NCI-H82 treated with DMSO at 0.1 percent for 48 hours (cell line): ENCODE measurements around the gene PLD5.
"Not testable (repeated sequence)": the region's sequence is repeated elsewhere in the genome, so short reads cannot be mapped to it uniquely, and the experiment has no call there.

Source experiments
- DNase-seq: peaks from one replicate; lab custom pipeline; 2025; ENCODE audit not compliant: unreplicated experiment; lab: John Stamatoyannopoulos, UW

PLD5 gene

GRCh38 chr1:242282758-242283485, 241.6 kb downstream of the PLD5 start:
- DNase-seq, result not testable (repeated sequence)

DNA sequence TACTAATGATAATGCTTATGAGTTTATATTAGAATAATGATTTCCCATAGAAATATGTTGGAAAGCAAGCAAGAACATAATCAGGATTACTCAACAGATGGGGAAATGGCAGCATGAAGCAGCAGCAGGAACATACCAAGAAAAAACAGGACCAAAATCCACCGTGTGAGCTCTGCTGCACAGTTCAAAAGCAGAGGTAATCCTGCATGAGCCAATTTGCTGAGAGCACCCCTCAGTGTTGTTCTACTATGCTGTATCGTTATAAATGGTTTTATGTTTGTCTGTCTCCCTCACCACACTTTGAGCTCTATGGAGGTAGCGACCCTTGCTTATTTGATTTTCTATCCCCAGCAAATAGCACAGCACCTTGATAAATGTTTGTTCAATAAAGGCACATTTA, 246.1 kb downstream of the PLD5 start:
- DNase-seq, result not testable (repeated sequence)

DNA sequence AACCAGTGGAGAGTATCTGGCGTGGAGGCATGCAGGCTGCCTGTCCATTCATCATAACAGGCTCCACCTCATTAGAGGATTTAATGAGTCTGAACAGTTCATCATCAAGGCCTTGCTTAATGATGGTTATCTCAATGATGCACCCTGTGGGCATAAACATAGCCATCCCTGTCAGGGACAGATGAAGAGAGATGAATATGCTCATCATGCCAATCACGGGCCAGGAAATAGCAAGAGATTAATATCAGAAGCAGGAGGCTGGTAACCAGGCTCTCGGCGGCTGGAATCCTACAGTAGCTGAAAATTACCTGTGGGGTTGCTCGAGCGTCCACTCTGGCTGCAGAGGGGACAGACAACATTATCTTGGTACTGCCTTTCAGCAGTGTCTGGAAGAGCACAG, 247.7 kb downstream of the PLD5 start:
- DNase-seq, result not testable (repeated sequence)

DNA sequence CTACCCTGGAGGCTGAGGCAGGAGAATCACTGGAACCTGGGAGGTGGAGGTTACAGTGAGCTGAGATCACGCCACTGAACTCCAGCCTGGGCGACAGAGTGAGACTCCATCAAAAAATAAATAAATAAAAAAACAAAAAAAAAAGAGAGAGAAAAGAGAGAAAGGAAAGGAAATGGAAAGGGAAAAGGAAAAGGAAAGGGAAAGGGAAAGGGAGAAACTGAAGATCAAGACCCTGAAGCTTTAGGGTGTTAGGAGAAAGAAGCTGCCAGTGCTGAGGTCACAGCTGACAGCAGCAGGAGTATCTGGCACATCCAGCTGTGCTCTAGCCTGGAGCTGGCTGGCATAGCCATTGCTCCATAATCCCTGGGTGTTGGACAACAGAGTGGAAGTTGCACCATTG, 257.5 kb downstream of the PLD5 start:
- not testable (repeated sequence) for DNase-seq

DNA sequence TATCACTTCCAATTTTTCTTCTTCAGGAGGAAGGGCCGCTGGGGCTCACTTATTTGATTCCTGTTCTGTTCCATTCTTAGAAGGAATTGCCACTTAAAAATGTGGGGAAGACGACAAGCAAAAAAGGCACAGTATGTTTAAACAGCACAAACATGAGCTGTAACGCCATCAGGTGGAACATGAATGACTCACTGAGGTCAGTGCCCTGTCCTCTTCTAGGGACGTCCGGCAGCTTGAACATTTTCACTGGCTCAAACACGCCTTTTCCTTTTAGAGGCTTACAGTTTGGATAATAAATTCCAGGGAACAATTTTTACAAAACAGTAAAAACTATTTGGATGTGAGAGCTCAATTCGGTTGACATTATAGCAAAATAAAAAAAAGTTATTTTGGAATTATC, 260.1 kb downstream of the PLD5 start:
- DNase-seq, result not testable (repeated sequence)

GRCh38 chr1:242245255-242245654, 279.2 kb downstream of the PLD5 start:
- DNase-seq, result no peak

GRCh38 chr1:242243472-242243871, 281.0 kb downstream of the PLD5 start:
- no peak for DNase-seq

GRCh38 chr1:242242983-242243382, 281.5 kb downstream of the PLD5 start:
- no peak for DNase-seq

- DNase-seq, result no peak
Observed at GRCh38 chr1:242241936-242242335, 282.6 kb downstream of the PLD5 start.

- no peak for DNase-seq
Observed at GRCh38 chr1:242240691-242241090, 283.8 kb downstream of the PLD5 start.

DNA sequence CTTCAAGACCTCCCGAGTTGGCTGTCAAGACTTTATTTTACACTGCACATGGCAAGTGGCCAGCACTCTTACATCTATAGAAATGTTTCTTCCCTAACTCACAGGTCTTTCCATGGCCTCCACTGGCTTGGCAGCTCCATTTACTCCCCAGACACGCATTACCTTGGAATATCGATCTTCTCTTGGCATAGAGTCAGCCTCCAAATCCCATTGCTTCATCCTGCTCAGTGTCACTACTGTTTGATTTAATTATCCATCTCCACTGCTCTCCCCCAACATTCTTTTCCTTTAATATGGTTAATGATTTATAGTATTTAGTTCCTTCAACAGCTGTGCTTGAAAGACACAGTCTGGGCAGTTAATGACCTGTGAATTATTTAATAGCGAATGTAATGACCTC, 284.4 kb downstream of the PLD5 start:
- peak; percentile 14 for DNase-seq

DNA sequence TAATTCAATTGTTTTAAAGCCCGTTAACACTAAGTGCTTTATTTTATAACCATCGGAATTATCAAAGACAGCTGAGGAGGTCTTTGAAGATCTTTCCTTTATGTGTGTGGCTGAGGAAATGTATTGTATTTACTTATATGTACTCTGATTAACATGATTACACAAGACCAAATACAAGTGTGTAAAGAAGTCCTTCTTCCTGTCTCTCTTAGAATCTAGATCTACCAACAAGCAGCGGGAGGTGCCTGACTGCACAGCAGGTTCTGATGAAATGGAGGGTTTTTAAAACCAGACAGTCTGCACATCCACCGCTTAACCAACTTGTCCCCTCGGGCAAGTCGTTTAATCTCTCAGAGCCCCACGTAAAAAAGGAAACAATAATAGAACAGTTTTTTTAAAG, 285.1 kb downstream of the PLD5 start:
- no peak for DNase-seq

GRCh38 chr1:242237051-242237450, 287.4 kb downstream of the PLD5 start:
- DNase-seq, result no peak

DNA sequence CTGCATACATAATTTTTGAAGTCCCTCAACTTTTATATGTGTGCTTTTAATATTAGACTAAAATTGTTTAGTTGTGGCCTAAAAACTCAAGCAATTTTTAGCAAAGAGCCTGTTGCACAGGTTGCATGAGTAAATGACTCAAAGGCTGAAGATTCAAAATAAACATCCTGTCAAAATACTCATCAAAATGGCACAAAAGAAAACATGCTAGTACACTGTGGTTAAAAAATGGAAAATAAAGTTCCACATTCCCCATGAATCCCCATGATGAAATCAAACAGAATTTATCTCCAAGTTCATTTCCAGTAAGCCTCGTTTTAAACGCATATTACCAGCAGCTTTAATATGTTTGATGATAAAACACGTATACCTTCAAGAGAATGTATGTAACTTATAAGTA, 295.5 kb downstream of the PLD5 start:
- DNase-seq, result no peak

DNA sequence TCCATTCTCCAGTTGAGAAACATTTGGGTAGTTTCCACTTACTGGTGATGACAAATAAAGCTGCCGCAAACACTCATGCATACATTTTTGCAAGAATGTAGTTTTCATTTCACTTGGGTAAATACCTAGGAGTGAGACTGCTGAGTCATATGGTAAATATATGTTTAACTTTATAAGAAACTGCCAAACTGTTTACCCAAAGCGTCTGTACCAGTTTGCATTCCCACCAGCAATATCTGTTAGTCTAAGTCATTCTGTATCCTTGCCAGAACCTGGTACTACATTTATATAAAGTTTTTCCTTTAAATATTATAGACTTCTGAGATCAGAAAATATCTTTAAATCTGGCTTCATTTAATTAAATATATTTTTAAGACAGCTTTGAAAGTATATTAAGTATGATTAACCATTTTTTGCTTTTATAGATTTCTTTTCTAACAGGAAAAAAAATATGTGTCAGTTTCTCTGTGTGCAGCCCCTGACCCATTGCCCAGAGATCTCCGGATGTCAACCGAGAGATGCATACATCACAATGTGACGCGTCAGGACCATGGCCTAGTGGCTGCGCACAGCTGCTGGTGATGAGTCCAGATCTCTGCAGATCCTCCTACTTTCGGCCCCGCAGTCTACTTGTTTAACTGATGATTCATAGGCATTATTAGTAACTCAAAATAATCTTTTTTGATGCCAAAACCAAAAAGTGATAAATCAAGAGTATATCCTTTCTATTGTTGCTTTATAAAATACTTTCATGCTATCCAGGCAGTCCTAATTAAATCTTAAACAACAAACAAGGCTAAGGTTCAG, 298.5 kb downstream of the PLD5 start:
- no peak for DNase-seq

GRCh38 chr1:242224878-242225766, 299.4 kb downstream of the PLD5 start:
- DNase-seq, result not testable (repeated sequence)

DNA sequence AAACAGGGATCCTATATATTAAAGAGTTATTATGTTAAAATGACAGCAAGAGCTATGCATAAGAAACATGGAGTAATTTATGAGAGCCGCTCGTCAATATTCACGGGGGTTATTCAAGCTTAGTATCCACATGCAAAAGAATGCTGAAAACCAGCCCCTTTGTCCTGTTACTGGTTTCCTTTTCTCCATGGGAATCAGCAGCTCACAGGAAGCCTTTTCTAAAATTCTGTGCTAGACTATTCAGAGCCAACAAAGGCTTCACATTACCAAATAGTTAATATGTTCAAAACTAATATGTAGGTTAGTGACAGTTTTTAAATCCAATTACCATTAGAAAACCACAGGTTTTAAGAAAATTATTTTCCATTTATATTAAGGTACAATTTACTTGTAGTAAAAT, 300.0 kb downstream of the PLD5 start:
- no peak for DNase-seq

- DNase-seq, result no peak
Observed at GRCh38 chr1:242219905-242220304, 304.6 kb downstream of the PLD5 start.

- no peak for DNase-seq
Observed at GRCh38 chr1:242219298-242219901, 305.1 kb downstream of the PLD5 start.

- no peak for DNase-seq
Observed at GRCh38 chr1:242216368-242216767, 308.1 kb downstream of the PLD5 start.

DNA sequence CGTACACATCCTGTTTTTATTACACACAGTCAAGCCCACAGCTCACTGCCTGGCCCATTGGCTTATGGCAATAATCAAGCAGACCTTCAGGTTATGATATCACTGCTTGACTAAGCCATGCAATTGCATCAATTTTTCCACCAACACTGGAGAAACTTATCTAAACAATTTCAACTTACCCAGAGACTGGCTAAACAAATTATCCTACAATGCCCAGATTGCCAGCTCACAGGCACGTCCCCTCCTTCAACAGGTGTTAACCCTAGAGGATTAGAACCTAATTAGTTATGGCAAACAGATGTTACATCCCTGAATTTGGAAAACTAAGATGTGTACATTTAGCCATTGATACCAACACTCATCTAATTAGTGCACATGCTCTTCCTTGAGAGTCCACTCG, 310.0 kb downstream of the PLD5 start:
- peak; percentile 2 for DNase-seq
